GM10248 (cell line): ENCODE data around the gene PWP1.
A peak's percentile ranks its signal among the peaks of the same experiment; 100 is the strongest.

Source experiments
- CTCF ChIA-PET: fragments of 300-600 bp; sonication (Branson Sonifier 250); formaldehyde crosslinking; extraction: SDS; loops from one replicate; lab custom pipeline; 2021; ENCODE audit warnings: antibody characterized with exemption; lab: Yijun Ruan, JAX
- POLR2A ChIA-PET: fragments of 350-650 bp; sonication (Branson Sonifier 250); formaldehyde crosslinking; extraction: SDS; loops from one replicate; lab custom pipeline; 2020; ENCODE audit warnings: antibody characterized with exemption; lab: Yijun Ruan, JAX
- DNase-seq: peaks from one replicate; pipeline ENCODE4 v3.0.0; 2012; ENCODE audit errors: extremely low spot score
- TF ChIP-seq, protein P1 (sequence below): IDR thresholded peaks from 2 replicates; pipeline ENCODE4 v1.5.1; 2012; ENCODE audit warnings: mild to moderate bottlenecking, low read depth; ENCODE audit errors: extremely low read depth, missing control alignments, control extremely low read depth

PWP1 gene

DNA sequence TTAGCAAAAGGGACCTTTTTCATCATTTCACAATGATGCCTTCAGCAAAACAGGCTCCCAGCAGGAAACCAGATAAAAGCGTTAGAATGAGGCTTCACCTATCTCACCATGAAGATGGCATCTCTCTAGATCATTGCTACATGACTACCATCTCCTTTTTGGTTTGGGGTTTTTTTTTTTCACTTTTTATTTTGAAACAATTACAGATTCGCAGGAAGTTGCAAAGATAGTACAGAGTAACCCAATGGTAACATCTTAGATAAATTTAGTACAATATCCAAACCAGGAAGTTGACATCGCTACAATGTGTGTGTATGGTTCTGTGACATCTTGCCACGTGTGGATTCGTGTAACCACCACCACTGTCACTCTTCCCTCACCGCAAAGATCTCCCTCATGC lies 22.3 kb upstream of the PWP1 start:
- ChIA-PET POLR2A (no interaction called here), CTCF (no interaction called here)
- TF ChIP-seq, protein P1, sequence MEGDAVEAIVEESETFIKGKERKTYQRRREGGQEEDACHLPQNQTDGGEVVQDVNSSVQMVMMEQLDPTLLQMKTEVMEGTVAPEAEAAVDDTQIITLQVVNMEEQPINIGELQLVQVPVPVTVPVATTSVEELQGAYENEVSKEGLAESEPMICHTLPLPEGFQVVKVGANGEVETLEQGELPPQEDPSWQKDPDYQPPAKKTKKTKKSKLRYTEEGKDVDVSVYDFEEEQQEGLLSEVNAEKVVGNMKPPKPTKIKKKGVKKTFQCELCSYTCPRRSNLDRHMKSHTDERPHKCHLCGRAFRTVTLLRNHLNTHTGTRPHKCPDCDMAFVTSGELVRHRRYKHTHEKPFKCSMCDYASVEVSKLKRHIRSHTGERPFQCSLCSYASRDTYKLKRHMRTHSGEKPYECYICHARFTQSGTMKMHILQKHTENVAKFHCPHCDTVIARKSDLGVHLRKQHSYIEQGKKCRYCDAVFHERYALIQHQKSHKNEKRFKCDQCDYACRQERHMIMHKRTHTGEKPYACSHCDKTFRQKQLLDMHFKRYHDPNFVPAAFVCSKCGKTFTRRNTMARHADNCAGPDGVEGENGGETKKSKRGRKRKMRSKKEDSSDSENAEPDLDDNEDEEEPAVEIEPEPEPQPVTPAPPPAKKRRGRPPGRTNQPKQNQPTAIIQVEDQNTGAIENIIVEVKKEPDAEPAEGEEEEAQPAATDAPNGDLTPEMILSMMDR: no peak
- no peak for DNase-seq

DNA sequence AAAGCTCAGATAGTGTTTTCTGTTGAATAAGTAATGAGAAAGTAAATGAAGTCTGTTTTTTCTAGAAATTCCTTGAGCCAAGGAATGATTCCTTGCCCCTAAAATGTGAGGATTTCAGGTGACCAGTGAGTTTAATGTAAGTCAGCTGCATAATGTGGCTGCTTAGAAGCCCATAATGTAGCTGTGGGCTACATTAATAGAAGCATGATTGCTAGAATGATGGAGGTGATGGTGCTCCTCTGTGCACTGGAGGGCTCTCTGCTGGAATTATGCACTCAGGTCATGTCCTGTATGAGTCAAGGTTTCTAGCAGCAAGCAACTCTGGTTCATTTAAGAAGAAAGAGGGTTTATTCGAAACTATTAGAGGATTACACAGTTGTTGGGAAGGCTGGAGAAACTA lies 19.6 kb upstream of the PWP1 start:
- TF ChIP-seq, protein P1: no peak
- no peak for DNase-seq
- CTCF ChIA-PET: interaction anchor here (2.5 kb wide), 1 partner anchor 10 kb away, joined by 8 read pairs; no protein-coding TSS in a partner anchor
- POLR2A ChIA-PET: no interaction called here

DNA sequence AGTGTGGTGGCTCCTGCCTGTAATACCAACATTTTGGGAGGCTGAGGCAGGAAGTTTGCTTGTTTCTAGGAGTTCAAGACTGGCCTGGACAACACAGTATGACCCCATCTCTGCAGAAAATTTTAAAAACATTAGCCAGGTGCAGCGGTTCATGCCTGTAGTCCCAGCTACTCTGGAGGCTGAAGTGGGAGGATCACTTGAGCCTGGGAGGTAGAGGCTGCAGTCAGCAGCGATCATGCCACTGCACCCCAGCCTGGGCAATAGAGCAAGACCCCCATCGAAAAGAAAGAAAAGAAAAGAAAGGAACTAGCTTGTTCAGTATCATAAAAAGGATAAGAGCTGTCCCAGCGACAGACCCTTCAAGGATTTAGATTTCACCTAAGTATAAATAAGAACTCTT lies 18.1 kb upstream of the PWP1 start:
- POLR2A ChIA-PET: no interaction called here
- DNase-seq: no peak
- TF ChIP-seq, protein P1: no peak
- CTCF ChIA-PET: interaction anchor here (2.5 to 16.8 kb wide), 2 partner anchors 9 to 220 kb away, joined by 8 to 229 read pairs; no protein-coding TSS in a partner anchor

DNA sequence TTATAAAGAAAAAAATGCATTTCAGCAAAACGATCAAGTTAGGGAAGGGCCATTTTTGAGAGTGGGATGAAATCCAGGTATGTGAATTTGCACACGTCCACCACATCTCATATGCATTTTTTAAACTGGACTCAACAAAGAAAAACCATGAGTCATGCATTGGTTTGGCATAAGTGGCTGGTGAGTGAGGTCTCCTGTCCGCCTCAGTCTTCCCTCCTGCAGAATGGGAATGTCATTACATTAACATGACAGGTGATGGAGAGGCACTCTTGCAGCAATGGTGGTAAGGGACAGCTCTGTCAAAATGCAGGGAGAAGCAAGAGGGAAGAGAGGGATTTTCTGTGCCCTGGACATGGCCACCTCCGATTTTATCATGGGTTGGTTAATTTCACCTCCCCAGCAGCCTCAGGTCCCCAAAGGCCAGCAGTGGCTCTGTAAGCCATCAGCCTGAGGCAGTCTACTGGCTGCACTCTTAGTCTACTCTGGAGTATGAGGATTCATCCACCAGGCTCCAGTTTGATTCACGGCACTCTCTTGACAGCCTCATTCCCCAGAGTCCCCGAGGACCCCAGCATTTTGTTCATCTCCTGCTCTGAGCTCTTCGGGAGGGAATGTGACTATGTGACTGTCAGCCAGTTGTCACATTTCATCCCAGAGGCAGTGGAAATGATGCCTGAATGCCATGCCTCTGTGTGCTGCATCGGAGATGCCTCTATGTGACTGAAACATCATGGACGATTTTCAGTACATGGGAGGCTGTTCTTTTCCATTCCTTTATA lies 17.1 kb upstream of the PWP1 start:
- POLR2A ChIA-PET: no interaction called here
- TF ChIP-seq, protein P1: no peak
- CTCF ChIA-PET: interaction anchor here (1.1 to 16.8 kb wide), 4 partner anchors 10 to 219 kb away, joined by 3 to 229 read pairs (median 4); no protein-coding TSS in a partner anchor
- no peak for DNase-seq

DNA sequence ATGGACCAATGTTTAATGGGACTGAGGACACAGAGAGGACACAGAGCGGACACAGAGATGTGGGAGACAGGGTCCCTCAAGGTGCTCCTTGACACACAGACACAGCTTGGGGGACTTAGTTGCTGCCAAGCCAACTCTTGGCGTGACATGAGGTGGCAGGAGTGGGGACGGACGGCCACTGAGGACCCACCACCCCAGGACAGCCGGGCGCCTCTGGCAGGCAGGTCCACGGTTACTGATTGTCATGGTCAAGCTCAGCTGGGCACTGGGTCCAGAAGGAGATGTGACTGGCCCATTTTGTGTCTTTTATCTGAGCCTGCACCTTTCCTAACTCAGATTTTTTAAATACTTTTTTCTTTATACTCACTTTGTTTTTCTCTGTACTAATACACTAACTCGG lies 15.7 kb upstream of the PWP1 start:
- POLR2A ChIA-PET: no interaction called here
- CTCF ChIA-PET: interaction anchor here (1.0 to 16.8 kb wide), 5 partner anchors 8 to 218 kb away, joined by 3 to 229 read pairs (median 6); no protein-coding TSS in a partner anchor
- no peak for DNase-seq
- TF ChIP-seq, protein P1: no peak

DNA sequence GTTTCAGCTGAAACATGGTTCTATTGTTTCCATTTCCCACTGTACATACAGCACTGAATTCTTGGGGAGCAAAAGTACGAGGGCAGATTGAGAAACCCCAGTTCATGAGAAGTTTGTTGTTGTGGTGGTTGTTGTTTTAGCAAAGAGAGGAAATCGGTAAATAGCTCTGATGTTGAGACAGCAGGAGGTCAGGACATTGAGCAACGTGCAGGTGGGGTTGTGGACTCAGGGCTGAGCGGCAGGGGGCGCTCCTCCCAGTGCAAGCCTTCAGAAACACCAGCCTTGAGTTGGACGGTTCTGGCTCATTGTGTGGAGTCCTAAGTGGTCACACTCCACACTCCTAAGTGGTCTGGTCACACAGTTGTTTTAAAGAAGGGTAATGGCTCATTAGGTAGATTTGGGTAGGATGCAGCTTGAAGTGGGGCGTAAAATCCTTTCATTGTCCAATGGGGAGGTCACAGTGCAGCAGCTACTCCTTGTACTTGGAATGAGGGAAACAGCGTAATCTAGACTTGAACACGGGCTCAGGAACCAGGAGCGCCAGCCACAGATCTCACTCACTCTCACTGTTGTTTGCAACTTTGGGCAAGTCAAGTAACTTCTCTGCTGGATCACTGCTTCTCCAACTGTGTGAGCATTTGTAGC lies 14.5 kb upstream of the PWP1 start:
- ChIA-PET POLR2A (no interaction called here), CTCF (interaction anchor here (0.6 to 16.8 kb wide), 21 partner anchors 9 to 297 kb away, joined by 3 to 229 read pairs (median 4); partner anchors contain the start of gene PWP1)
- peak; percentile 46 for DNase-seq
- TF ChIP-seq, protein P1: peak; percentile 69
